Gastrocnemius medialis (tissue), 4 donors: ENCODE measurements around the gene MTX3.

Experiments used
- POLR2A ChIP-seq, 2 donors: fragments of 450-650 bp; IDR thresholded peaks; one replicate each; pipeline ENCODE4 v1.6.1; 2017; ENCODE audit warnings: antibody characterized with exemption in 2 of 2, mild to moderate bottlenecking in 2 of 2, moderate library complexity in 2 of 2
- TF ChIP-seq, protein P1 (sequence below), 5 experiments: fragments of 450-650 bp in 3 of 5; fragments of 200-600 bp in 2 of 5; sonication (generic) in 2 of 5; IDR thresholded peaks in 4 of 5; conservative IDR thresholded peaks in 1 of 5; 1 replicate in 4 of 5; 2 replicates in 1 of 5; pipeline ENCODE4 v1.5.1; 2016 to 2019; ENCODE audit warnings: antibody characterized with exemption in 5 of 5, mild to moderate bottlenecking in 3 of 5, moderate library complexity in 3 of 5

DNA sequence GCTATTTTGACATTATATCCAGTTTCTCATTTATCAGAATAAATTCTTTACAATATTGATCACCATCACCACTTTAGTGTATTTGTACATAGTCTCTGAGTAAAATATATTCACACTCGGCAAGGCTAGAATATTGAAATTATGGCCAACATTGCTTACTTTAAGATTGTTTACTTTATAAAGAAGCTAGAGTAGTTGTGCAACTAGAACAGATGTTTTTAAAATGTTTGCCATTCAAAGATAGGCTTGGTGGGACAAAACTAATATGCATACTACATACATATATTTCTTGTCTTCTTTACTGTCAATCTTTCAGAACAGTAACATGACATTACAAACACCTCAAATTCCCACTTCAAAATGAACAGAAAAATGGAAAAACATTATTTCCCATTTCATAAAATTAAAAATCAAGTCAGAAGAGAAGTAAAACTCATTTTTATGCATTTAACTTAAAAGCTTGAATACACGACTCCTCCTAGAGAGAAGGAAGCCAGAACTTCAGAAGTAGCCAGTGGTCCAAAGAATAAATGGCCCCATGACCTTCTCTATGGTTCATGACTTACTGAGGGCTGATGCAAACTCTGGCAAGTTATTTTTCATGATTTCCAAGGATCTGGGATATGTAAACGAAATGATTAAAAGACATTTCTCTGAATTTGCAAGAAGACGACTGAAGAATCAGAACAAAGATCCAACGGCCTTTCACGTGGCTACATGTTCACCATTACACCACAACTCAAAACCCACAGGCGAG is 14.1 kb downstream of the MTX3 start:
- TF ChIP-seq, protein P1, sequence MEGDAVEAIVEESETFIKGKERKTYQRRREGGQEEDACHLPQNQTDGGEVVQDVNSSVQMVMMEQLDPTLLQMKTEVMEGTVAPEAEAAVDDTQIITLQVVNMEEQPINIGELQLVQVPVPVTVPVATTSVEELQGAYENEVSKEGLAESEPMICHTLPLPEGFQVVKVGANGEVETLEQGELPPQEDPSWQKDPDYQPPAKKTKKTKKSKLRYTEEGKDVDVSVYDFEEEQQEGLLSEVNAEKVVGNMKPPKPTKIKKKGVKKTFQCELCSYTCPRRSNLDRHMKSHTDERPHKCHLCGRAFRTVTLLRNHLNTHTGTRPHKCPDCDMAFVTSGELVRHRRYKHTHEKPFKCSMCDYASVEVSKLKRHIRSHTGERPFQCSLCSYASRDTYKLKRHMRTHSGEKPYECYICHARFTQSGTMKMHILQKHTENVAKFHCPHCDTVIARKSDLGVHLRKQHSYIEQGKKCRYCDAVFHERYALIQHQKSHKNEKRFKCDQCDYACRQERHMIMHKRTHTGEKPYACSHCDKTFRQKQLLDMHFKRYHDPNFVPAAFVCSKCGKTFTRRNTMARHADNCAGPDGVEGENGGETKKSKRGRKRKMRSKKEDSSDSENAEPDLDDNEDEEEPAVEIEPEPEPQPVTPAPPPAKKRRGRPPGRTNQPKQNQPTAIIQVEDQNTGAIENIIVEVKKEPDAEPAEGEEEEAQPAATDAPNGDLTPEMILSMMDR (IDR thresholded peaks at IDR 0.05 in 4 of 5, conservative IDR thresholded peaks at IDR 0.05 in 1 of 5), result no peak
- no peak for TF ChIP-seq POLR2A (IDR thresholded peaks at IDR 0.05)
